ENCODE results near the gene L1TD1. TPM values are rescaled to one million over a fixed set of nuclear protein-coding genes. Genes with fewer than 3 reads are reported as not detected.
"Not testable (repeated sequence)": the region's sequence is repeated elsewhere in the genome, so short reads cannot be mapped to it uniquely, and the experiment has no call there.

Gene L1TD1
- polyA plus RNA-seq (2013, experiment 1 of 2; ENCODE audit: insufficient read length): 0.42 TPM
- 0.65 TPM for polyA plus RNA-seq (2013, experiment 2 of 2; ENCODE audit: insufficient read length)

- peak; percentile 14 for DNase-seq
These were observed at the start of gene L1TD1 for GRCh38 chr1:62194651-62195544. Gene L1TD1 (plus strand): TSS chr1:62194849. CDS start chr1:62206629, 11,780 bp downstream.

- no peak for DNase-seq
These were observed 34.7 kb upstream of the L1TD1 start for GRCh38 chr1:62159940-62160348.

GRCh38 chr1:62161711-62162110, 32.9 kb upstream of the L1TD1 start:
- DNase-seq: no peak

GRCh38 chr1:62170380-62170779, 24.3 kb upstream of the L1TD1 start:
- not testable (repeated sequence) for DNase-seq

- peak; percentile 39 for DNase-seq
These were observed 19.0 kb upstream of the L1TD1 start for GRCh38 chr1:62175568-62176179.

- DNase-seq: no peak
These were observed 17.9 kb upstream of the L1TD1 start for GRCh38 chr1:62176597-62177312.

GRCh38 chr1:62177621-62178020, 17.0 kb upstream of the L1TD1 start:
- DNase-seq: no peak

- DNase-seq: no peak
These were observed 16.3 kb upstream of the L1TD1 start for GRCh38 chr1:62178372-62178771.

GRCh38 chr1:62180054-62180453, 14.6 kb upstream of the L1TD1 start:
- not testable (repeated sequence) for DNase-seq

- no peak for DNase-seq
These were observed 14.0 kb upstream of the L1TD1 start for GRCh38 chr1:62180639-62181038.

GRCh38 chr1:62181532-62181931, 13.1 kb upstream of the L1TD1 start:
- no peak for DNase-seq

- DNase-seq: not testable (repeated sequence)
These were observed 12.5 kb upstream of the L1TD1 start for GRCh38 chr1:62182157-62182556.

- not testable (repeated sequence) for DNase-seq
These were observed 11.3 kb upstream of the L1TD1 start for GRCh38 chr1:62183164-62184020.

GRCh38 chr1:62184336-62184735, 10.3 kb upstream of the L1TD1 start:
- DNase-seq: no peak

GRCh38 chr1:62185233-62185632, 9.4 kb upstream of the L1TD1 start:
- not testable (repeated sequence) for DNase-seq

- DNase-seq: no peak
These were observed 9.0 kb upstream of the L1TD1 start for GRCh38 chr1:62185677-62186076.

- DNase-seq: no peak
These were observed 7.1 kb upstream of the L1TD1 start for GRCh38 chr1:62187548-62187947.

- no peak for DNase-seq
These were observed 6.5 kb upstream of the L1TD1 start for GRCh38 chr1:62188111-62188510.

GRCh38 chr1:62196086-62196690, 1.5 kb downstream of the L1TD1 start:
- no peak for DNase-seq

GRCh38 chr1:62198069-62198780, 3.6 kb downstream of the L1TD1 start:
- no peak for DNase-seq

- DNase-seq: peak; percentile 4
These were observed 4.1 kb downstream of the L1TD1 start for GRCh38 chr1:62198781-62199125.

Measured in fibroblast of skin of abdomen (primary cell).